ELF-1 (cell line): ENCODE results near the gene PEMT.

Source experiments
- DNase-seq: peaks from one replicate; pipeline ENCODE4 v3.0.0-alpha.2; 2016; ENCODE audit warnings: low read depth, low spot score

The PEMT gene

GRCh38 chr17:17570798-17571716 is 20.5 kb downstream of the PEMT start:
- no peak for DNase-seq

- DNase-seq = peak; percentile 39
Measured at GRCh38 chr17:17570140-17570797, 21.2 kb downstream of the PEMT start.

- DNase-seq = no peak
Measured at GRCh38 chr17:17569691-17570090, 21.8 kb downstream of the PEMT start.

GRCh38 chr17:17568772-17569195 is 22.7 kb downstream of the PEMT start:
- DNase-seq = peak; percentile 84

GRCh38 chr17:17567631-17568030 is 23.9 kb downstream of the PEMT start:
- DNase-seq = no peak

- no peak for DNase-seq
Measured at GRCh38 chr17:17566896-17567513, 24.5 kb downstream of the PEMT start.

- no peak for DNase-seq
Measured at GRCh38 chr17:17565471-17566339, 25.8 kb downstream of the PEMT start.

GRCh38 chr17:17564896-17565295 is 26.6 kb downstream of the PEMT start:
- peak; percentile 35 for DNase-seq

GRCh38 chr17:17564323-17564722 is 27.2 kb downstream of the PEMT start:
- DNase-seq = no peak

- no peak for DNase-seq
Measured at GRCh38 chr17:17563530-17563929, 28.0 kb downstream of the PEMT start.

- no peak for DNase-seq
Measured at GRCh38 chr17:17562146-17562511, 29.4 kb downstream of the PEMT start.

GRCh38 chr17:17561408-17562145 is 29.9 kb downstream of the PEMT start:
- no peak for DNase-seq

- DNase-seq = no peak
Measured at GRCh38 chr17:17560975-17561374, 30.5 kb downstream of the PEMT start.

- DNase-seq = no peak
Measured at GRCh38 chr17:17560167-17560566, 31.3 kb downstream of the PEMT start.

- DNase-seq = no peak
Measured at GRCh38 chr17:17559164-17559563, 32.3 kb downstream of the PEMT start.

- no peak for DNase-seq
Measured at GRCh38 chr17:17558431-17558830, 33.1 kb downstream of the PEMT start.

- no peak for DNase-seq
Measured at GRCh38 chr17:17557796-17558195, 33.7 kb downstream of the PEMT start.

- DNase-seq = no peak
Measured at GRCh38 chr17:17556671-17557070, 34.8 kb downstream of the PEMT start.

- DNase-seq = no peak
Measured at GRCh38 chr17:17555906-17556305, 35.6 kb downstream of the PEMT start.

GRCh38 chr17:17555151-17555550 is 36.4 kb downstream of the PEMT start:
- no peak for DNase-seq

- no peak for DNase-seq
Measured at GRCh38 chr17:17554266-17554665, 37.2 kb downstream of the PEMT start.
